ENCODE measurements around the gene ERBB3.

The ERBB3 gene

DNA sequence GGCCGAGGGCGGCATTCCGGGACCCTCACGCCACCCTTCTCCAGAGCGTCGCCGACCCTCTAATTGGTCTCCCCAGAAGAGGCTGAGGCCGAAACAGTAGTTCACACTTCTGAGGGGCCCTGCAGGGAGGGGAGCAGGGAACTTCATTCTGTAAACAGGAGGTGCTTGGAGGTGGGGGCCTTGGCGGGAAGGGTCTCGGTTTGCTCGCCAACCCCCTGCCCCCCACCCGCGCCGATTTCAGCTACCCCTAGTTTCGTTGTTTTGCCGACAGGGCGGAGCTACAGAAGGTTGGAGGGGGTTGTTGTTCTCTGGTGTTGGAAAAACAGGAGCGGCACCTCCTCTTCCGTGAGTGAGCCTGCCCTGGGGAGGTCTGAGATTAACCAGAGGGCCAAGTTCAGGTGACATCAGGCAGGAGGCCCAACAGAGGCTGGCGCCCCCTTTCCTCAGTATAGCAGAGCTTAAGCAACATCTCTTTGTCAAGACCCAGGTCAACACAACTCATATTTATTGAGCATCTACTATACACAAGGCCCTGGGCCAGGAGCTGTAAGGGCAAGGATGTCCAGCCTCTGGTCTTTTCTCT lies 682 bp downstream of the ERBB3 start:
- peak; percentile 4 for DNase-seq

- DNase-seq: no peak
Measured at GRCh38 chr12:56081393-56082347, 1.7 kb downstream of the ERBB3 start.

GRCh38 chr12:56082382-56082781 lies 2.4 kb downstream of the ERBB3 start:
- DNase-seq: no peak

- DNase-seq: no peak
Measured at GRCh38 chr12:56082967-56083366, 3.0 kb downstream of the ERBB3 start.

GRCh38 chr12:56084958-56085543 lies 5.1 kb downstream of the ERBB3 start:
- DNase-seq: peak; percentile 45

GRCh38 chr12:56086096-56086495 lies 6.1 kb downstream of the ERBB3 start:
- DNase-seq: no peak

- no peak for DNase-seq
Measured at GRCh38 chr12:56086608-56087007, 6.6 kb downstream of the ERBB3 start.

- DNase-seq: no peak
Measured at GRCh38 chr12:56087220-56087619, 7.3 kb downstream of the ERBB3 start.

GRCh38 chr12:56097738-56098137 lies 17.8 kb downstream of the ERBB3 start:
- DNase-seq: no peak

- no peak for DNase-seq
Measured at GRCh38 chr12:56098592-56098991, 18.6 kb downstream of the ERBB3 start.

DNA sequence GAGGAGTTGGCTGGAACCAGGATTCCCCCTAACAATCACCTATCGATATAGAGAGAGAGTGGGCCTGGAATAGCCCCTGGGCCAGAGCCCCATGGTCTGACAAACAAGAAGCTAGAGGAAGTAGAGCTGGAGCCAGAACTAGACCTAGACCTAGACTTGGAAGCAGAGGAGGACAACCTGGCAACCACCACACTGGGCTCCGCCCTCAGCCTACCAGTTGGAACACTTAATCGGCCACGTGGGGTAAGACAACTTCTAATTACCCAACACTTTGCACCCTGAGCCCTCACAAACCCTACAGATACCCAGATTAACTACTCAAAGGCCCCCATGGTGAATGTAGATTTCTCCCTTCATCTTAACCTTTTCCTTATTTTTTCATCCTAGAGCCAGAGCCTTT lies 19.8 kb downstream of the ERBB3 start:
- no peak for DNase-seq

- DNase-seq: no peak
Measured at GRCh38 chr12:56101045-56101444, 21.1 kb downstream of the ERBB3 start.

GRCh38 chr12:56102683-56103065 lies 22.7 kb downstream of the ERBB3 start:
- DNase-seq: no peak

GRCh38 chr12:56103066-56103711 lies 23.2 kb downstream of the ERBB3 start:
- DNase-seq: peak; percentile 34

GRCh38 chr12:56103823-56104108 lies 23.8 kb downstream of the ERBB3 start:
- DNase-seq: no peak

- peak; percentile 98 for DNase-seq
Measured at GRCh38 chr12:56104109-56104814, 24.3 kb downstream of the ERBB3 start, which contains the start of gene PA2G4. Gene PA2G4 (plus strand): TSS chr12:56104559. CDS start chr12:56104738, 179 bp downstream.

GRCh38 chr12:56104815-56105608 lies 25.0 kb downstream of the ERBB3 start:
- peak; percentile 10 for DNase-seq

GRCh38 chr12:56105609-56105902 lies 25.6 kb downstream of the ERBB3 start:
- no peak for DNase-seq

GRCh38 chr12:56107242-56107641 lies 27.3 kb downstream of the ERBB3 start:
- no peak for DNase-seq

- DNase-seq: no peak
Measured at GRCh38 chr12:56110571-56110970, 30.6 kb downstream of the ERBB3 start.

- no peak for DNase-seq
Measured at GRCh38 chr12:56114084-56114483, 34.1 kb downstream of the ERBB3 start.

DNA sequence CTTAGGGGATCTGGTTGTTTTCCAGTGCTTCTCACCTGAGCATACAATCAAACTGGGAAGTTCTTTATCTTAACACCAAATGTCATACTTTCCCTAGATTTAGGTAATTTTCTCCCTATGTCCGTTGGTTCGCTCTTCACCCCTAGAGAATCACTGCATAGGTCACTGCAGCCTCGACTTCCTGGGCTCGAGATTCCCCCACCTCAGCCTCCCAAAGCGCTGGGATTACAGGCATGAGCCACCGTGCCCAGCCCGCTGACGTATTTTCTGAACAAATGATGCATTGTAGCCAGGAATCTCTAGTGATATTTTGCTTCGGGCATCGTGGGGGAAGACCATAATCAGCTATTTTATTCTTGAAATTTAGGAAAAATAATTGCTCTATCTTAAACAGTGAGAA lies 35.4 kb downstream of the ERBB3 start:
- no peak for DNase-seq
